H9 (cell line): ENCODE data around the gene KRTAP23-1. TPM values are rescaled to one million over a fixed set of nuclear protein-coding genes. Genes with fewer than 3 reads are reported as not detected.

ENCODE experiments used
- DNase-seq: peaks from one replicate; pipeline ENCODE4 v3.0.0-alpha.2; 2017
- H2AFZ ChIP-seq: one replicate; pipeline ENCODE4 v1.6.1; 2013; ENCODE audit warnings: mild to moderate bottlenecking, low read length, control low read depth, moderate library complexity
- H2AK5ac ChIP-seq: 2 replicates; pipeline ENCODE4 v1.6.1; 2013; ENCODE audit warnings: low read length, control low read depth, mixed read lengths; ENCODE audit not compliant: insufficient read length
- H2BK120ac ChIP-seq: one replicate; pipeline ENCODE4 v1.6.1; 2013; ENCODE audit warnings: low read depth, mild to moderate bottlenecking, low read length, control low read depth, inconsistent platforms; ENCODE audit not compliant: poor library complexity, severe bottlenecking
- H2BK12ac ChIP-seq: 2 replicates; pipeline ENCODE4 v1.6.1; 2013; ENCODE audit warnings: low read length, control low read depth, mixed read lengths, low read depth; ENCODE audit not compliant: insufficient read length
- H2BK15ac ChIP-seq: 2 replicates; pipeline ENCODE4 v1.6.1; 2013; ENCODE audit warnings: low read depth, low read length, control low read depth
- H2BK20ac ChIP-seq: one replicate; pipeline ENCODE4 v1.6.1; 2013; ENCODE audit warnings: low read depth, mild to moderate bottlenecking, low read length, control low read depth, inconsistent platforms; ENCODE audit not compliant: poor library complexity, severe bottlenecking
- H2BK5ac ChIP-seq: 2 replicates; pipeline ENCODE4 v1.6.1; 2013; ENCODE audit warnings: low read length, control low read depth, mixed read lengths; ENCODE audit not compliant: insufficient read length
- H3K14ac ChIP-seq: 2 replicates; pipeline ENCODE4 v1.6.1; 2013; ENCODE audit warnings: low read length, control low read depth; ENCODE audit not compliant: insufficient read depth
- H3K18ac ChIP-seq: 2 replicates; pipeline ENCODE4 v1.6.1; 2013; ENCODE audit warnings: low read depth, mild to moderate bottlenecking, mixed read lengths, low read length, control low read depth; ENCODE audit not compliant: insufficient read length
- H3K23ac ChIP-seq: 2 replicates; pipeline ENCODE4 v1.6.1; 2013; ENCODE audit warnings: low read length, control low read depth, mixed read lengths, low read depth; ENCODE audit not compliant: insufficient read length
- H3K23me2 ChIP-seq: 2 replicates; pipeline ENCODE4 v1.6.1; 2013; ENCODE audit warnings: low read depth, mild to moderate bottlenecking, mixed read lengths, low read length, control low read depth; ENCODE audit not compliant: insufficient read length, poor library complexity, severe bottlenecking
- H3K27ac ChIP-seq: 2 replicates; pipeline ENCODE4 v1.5.1; 2013; ENCODE audit warnings: low read length, control low read depth, mixed read lengths, low read depth; ENCODE audit not compliant: insufficient read length
- H3K27me3 ChIP-seq: 2 replicates; pipeline ENCODE4 v1.6.1; 2013; ENCODE audit warnings: low read length, control low read depth, inconsistent platforms; ENCODE audit not compliant: insufficient read depth
- H3K4ac ChIP-seq: 2 replicates; pipeline ENCODE4 v1.6.1; 2013; ENCODE audit warnings: low read depth, mild to moderate bottlenecking, control low read depth, inconsistent platforms, low read length, moderate library complexity
- H3K4me1 ChIP-seq: 2 replicates; pipeline ENCODE4 v1.6.1; 2013; ENCODE audit warnings: low read length, control low read depth, inconsistent platforms; ENCODE audit not compliant: insufficient read depth
- H3K4me2 ChIP-seq: 2 replicates; pipeline ENCODE4 v1.6.1; 2013; ENCODE audit warnings: low read length, control low read depth, mixed read lengths; ENCODE audit not compliant: insufficient read length, insufficient read depth
- H3K56ac ChIP-seq: 2 replicates; pipeline ENCODE4 v1.6.1; 2013; ENCODE audit warnings: low read depth, mild to moderate bottlenecking, mixed read lengths, low read length, control low read depth; ENCODE audit not compliant: insufficient read length
- H3K79me1 ChIP-seq: 2 replicates; pipeline ENCODE4 v1.6.1; 2013; ENCODE audit warnings: low read depth, mild to moderate bottlenecking, moderate library complexity, low read length, control low read depth, inconsistent platforms; ENCODE audit not compliant: insufficient read depth, poor library complexity, severe bottlenecking
- H3K79me2 ChIP-seq: 2 replicates; pipeline ENCODE4 v1.6.1; 2013; ENCODE audit warnings: low read length, control low read depth, inconsistent platforms; ENCODE audit not compliant: insufficient read depth
- H3K9ac ChIP-seq: 2 replicates; pipeline ENCODE4 v1.6.1; 2013; ENCODE audit warnings: low read length, control low read depth, mixed read lengths; ENCODE audit not compliant: insufficient read length; ENCODE audit errors: extremely low read depth
- H3K9me3 ChIP-seq: one replicate; pipeline ENCODE4 v1.6.1; 2013; ENCODE audit warnings: low read depth, low read length, inconsistent platforms; ENCODE audit not compliant: control insufficient read depth
- H3T11ph ChIP-seq: one replicate; pipeline ENCODE4 v1.6.1; 2013; ENCODE audit warnings: mild to moderate bottlenecking, low read length, control low read depth, inconsistent platforms
- H4K20me1 ChIP-seq: one replicate; pipeline ENCODE4 v1.6.1; 2013; ENCODE audit not compliant: control insufficient read depth, insufficient read length, insufficient read depth
- H4K5ac ChIP-seq: 2 replicates; pipeline ENCODE4 v1.6.1; 2013; ENCODE audit warnings: low read depth, mild to moderate bottlenecking, mixed read lengths, low read length, control low read depth; ENCODE audit not compliant: insufficient read length
- H4K8ac ChIP-seq: replicated peaks from 2 replicates; pipeline ENCODE4 v1.6.1; 2013; ENCODE audit warnings: low read length, control low read depth, mixed read lengths, low read depth; ENCODE audit not compliant: insufficient read length
- H4K91ac ChIP-seq: 2 replicates; pipeline ENCODE4 v1.6.1; 2013; ENCODE audit warnings: low read depth, mild to moderate bottlenecking, moderate library complexity, mixed read lengths, low read length, control low read depth; ENCODE audit not compliant: insufficient read length
- H3K27ac Mint-ChIP-seq, 3 experiments: 2 replicates in 2 of 3; 3 replicates in 1 of 3; pipeline ENCODE4 v1.8.0; 2020 to 2021; ENCODE audit warnings: mixed read lengths in 3 of 3, mild to moderate bottlenecking in 1 of 3, moderate library complexity in 1 of 3
- H3K27me3 Mint-ChIP-seq: 2 replicates; pipeline ENCODE4 v1.8.0; 2021; ENCODE audit warnings: low read depth, mild to moderate bottlenecking, moderate library complexity, mixed read lengths
- H3K36me3 Mint-ChIP-seq, 3 experiments: 2 replicates in 2 of 3; 3 replicates in 1 of 3; pipeline ENCODE4 v1.8.0; 2020 to 2021; ENCODE audit warnings: low read depth in 3 of 3, mixed read lengths in 3 of 3; ENCODE audit not compliant: insufficient read depth in 1 of 3
- H3K4me1 Mint-ChIP-seq, 2 experiments: 2 replicates each; pipeline ENCODE4 v1.8.0; 2020; ENCODE audit warnings: mixed read lengths in 2 of 2
- H3K4me3 Mint-ChIP-seq, 2 experiments: 2 replicates in 1 of 2; 3 replicates in 1 of 2; pipeline ENCODE4 v1.8.0; 2020 to 2021; ENCODE audit warnings: mild to moderate bottlenecking in 2 of 2, mixed read lengths in 2 of 2, moderate library complexity in 1 of 2
- H3K9me3 Mint-ChIP-seq, 2 experiments: 2 replicates in 1 of 2; 3 replicates in 1 of 2; pipeline ENCODE4 v1.8.0; 2020; ENCODE audit warnings: mild to moderate bottlenecking in 2 of 2, mixed read lengths in 2 of 2, moderate library complexity in 1 of 2
- CTCF ChIP-seq: fragments of 200-600 bp; sonication (generic); conservative IDR thresholded peaks from 3 replicates; pipeline ENCODE4 v1.8.0; 2021; ENCODE audit warnings: antibody characterized with exemption, mild to moderate bottlenecking
- WGBS: extraction: QIAGEN DNeasy Blood & Tissue Kit; methylation state at CpG from one replicate; pipeline ENCODE4 v1.1.7; 2013; ENCODE audit warnings: missing lambda C conversion rate, low lambda C conversion rate, mixed read lengths; ENCODE audit not compliant: insufficient read length; ENCODE audit errors: extremely low coverage; 5-methylcytosine and 5-hydroxymethylcytosine counted together
- total RNA-seq: library from RNA; stranded (reverse); gene quantifications from 2 replicates; pipeline ENCODE4 v1.2.1, GENCODE V29; 2021

Gene KRTAP23-1
- total RNA-seq, 1 experiment from 2014 or later: not detected

- Histone ChIP-seq H3K4me1 (no peaks in the 10 kb centered on the region), H4K5ac (no peak overlapping the region), H3K9me3 (no peaks in the 10 kb centered on the region), H2AK5ac (no peak overlapping the region), H2BK5ac (no peak overlapping the region), H4K8ac (no peak overlapping the region), H3K18ac (no peak overlapping the region), H3K23ac (no peak overlapping the region), H2AFZ (no peak overlapping the region), H2BK20ac (no peak overlapping the region), H3K23me2 (no peaks in the 10 kb centered on the region), H3K79me2 (no peaks in the 10 kb centered on the region), H3K14ac (no peak overlapping the region), H3K4me2 (no peak overlapping the region), H4K20me1 (no peaks in the 10 kb centered on the region), H3K79me1 (no peaks in the 10 kb centered on the region), H2BK15ac (no peak overlapping the region), H3K4ac (no peak overlapping the region), H3K27me3 (no peaks in the 10 kb centered on the region), H3K27ac (no peak overlapping the region), H3T11ph (no peak overlapping the region), H3K56ac (no peak overlapping the region), H2BK120ac (no peak overlapping the region), H4K91ac (no peak overlapping the region), H3K9ac (no peak overlapping the region), H2BK12ac (no peak overlapping the region)
- Mint-ChIP-seq H3K27me3 (no peaks in the 10 kb centered on the region), H3K27ac (no peak overlapping the region), H3K36me3 (no peaks in the 10 kb centered on the region), H3K4me3 (no peak overlapping the region), H3K9me3 (no peaks in the 10 kb centered on the region), H3K4me1 (peaks cover 0 to 6% of the 10 kb centered on the region in 2 experiments; a peak in 1 of 4 replicates)
- no peak for TF ChIP-seq CTCF
- DNase-seq: no peak
- WGBS: no CpG with 5 or more reads among the region's 3 CpGs
These were observed 7.5 kb upstream of the KRTAP23-1 start for GRCh38 chr21:30355906-30356305.
